GM12878 (cell line): ENCODE measurements around the gene PSMF1.

Experiments used
- EZH2 ChIP-seq: IDR thresholded peaks from 2 replicates; pipeline ENCODE4 v1.6.1; 2012; ENCODE audit warnings: low read depth, mild to moderate bottlenecking, control low read depth, inconsistent platforms, low read length, borderline replicate concordance; ENCODE audit not compliant: control insufficient read depth
- SIX5 ChIP-seq: IDR thresholded peaks from 2 replicates; pipeline ENCODE4 v1.6.1; 2011; ENCODE audit warnings: mild to moderate bottlenecking, low read depth, low read length, moderate library complexity; ENCODE audit not compliant: severe bottlenecking
- TF ChIP-seq, protein P1 (sequence below): IDR thresholded peaks from 2 replicates; pipeline ENCODE4 v1.6.1; 2012; ENCODE audit warnings: mild to moderate bottlenecking, low read depth, low read length

- TF ChIP-seq, protein P1, sequence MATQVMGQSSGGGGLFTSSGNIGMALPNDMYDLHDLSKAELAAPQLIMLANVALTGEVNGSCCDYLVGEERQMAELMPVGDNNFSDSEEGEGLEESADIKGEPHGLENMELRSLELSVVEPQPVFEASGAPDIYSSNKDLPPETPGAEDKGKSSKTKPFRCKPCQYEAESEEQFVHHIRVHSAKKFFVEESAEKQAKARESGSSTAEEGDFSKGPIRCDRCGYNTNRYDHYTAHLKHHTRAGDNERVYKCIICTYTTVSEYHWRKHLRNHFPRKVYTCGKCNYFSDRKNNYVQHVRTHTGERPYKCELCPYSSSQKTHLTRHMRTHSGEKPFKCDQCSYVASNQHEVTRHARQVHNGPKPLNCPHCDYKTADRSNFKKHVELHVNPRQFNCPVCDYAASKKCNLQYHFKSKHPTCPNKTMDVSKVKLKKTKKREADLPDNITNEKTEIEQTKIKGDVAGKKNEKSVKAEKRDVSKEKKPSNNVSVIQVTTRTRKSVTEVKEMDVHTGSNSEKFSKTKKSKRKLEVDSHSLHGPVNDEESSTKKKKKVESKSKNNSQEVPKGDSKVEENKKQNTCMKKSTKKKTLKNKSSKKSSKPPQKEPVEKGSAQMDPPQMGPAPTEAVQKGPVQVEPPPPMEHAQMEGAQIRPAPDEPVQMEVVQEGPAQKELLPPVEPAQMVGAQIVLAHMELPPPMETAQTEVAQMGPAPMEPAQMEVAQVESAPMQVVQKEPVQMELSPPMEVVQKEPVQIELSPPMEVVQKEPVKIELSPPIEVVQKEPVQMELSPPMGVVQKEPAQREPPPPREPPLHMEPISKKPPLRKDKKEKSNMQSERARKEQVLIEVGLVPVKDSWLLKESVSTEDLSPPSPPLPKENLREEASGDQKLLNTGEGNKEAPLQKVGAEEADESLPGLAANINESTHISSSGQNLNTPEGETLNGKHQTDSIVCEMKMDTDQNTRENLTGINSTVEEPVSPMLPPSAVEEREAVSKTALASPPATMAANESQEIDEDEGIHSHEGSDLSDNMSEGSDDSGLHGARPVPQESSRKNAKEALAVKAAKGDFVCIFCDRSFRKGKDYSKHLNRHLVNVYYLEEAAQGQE = no peak
- TF ChIP-seq EZH2 (no peak), SIX5 (no peak)
These were observed 45.3 kb downstream of the PSMF1 start for GRCh38 chr20:1163653-1164052.
